DND-41 (cell line): ENCODE results near the gene TTC13.

ENCODE experiments used
- ATAC-seq: fragments of 200-7000 bp; cut with Tn5 transposase; 3 replicates; pipeline ENCODE4 v1.9.1; 2021; ENCODE audit warnings: low read depth; ENCODE audit not compliant: insufficient read depth
- DNase-seq: peaks from one replicate; pipeline ENCODE4 v3.0.0-alpha.2; 2020
- H2AFZ ChIP-seq: 2 replicates; pipeline ENCODE4 v1.6.0; 2012; ENCODE audit warnings: low read depth, low read length
- H3K27ac ChIP-seq: 2 replicates; pipeline ENCODE4 v1.5.1; 2012; ENCODE audit warnings: low read length, inconsistent platforms
- H3K27me3 ChIP-seq: fragments of 200-600 bp; sonication (generic); 2 replicates; pipeline ENCODE4 v1.6.0; 2012; ENCODE audit warnings: low read length, mild to moderate bottlenecking, inconsistent platforms; ENCODE audit not compliant: insufficient read depth, poor library complexity
- H3K36me3 ChIP-seq: 2 replicates; pipeline ENCODE4 v1.5.1; 2012; ENCODE audit warnings: low read length, inconsistent platforms; ENCODE audit not compliant: insufficient read depth
- H3K4me1 ChIP-seq: 2 replicates; pipeline ENCODE4 v1.5.1; 2012; ENCODE audit warnings: mild to moderate bottlenecking, low read length; ENCODE audit not compliant: insufficient read depth
- H3K4me2 ChIP-seq: 2 replicates; pipeline ENCODE4 v1.6.0; 2012; ENCODE audit warnings: mild to moderate bottlenecking, moderate library complexity, low read length, inconsistent platforms; ENCODE audit not compliant: insufficient read depth
- H3K4me3 ChIP-seq, 2 experiments: fragments of 200-600 bp in 1 of 2; shearing (Covaris generic) in 1 of 2; 2 replicates each; pipeline ENCODE4 v1.5.1; 2012 to 2016; ENCODE audit warnings: inconsistent platforms in 2 of 2, low read length in 2 of 2, mild to moderate bottlenecking in 2 of 2, low read depth in 1 of 2, moderate library complexity in 1 of 2
- H3K79me2 ChIP-seq: 2 replicates; pipeline ENCODE4 v1.6.0; 2012; ENCODE audit warnings: low read length, inconsistent platforms; ENCODE audit not compliant: insufficient read depth
- H3K9ac ChIP-seq: 2 replicates; pipeline ENCODE4 v1.6.0; 2012; ENCODE audit warnings: low read depth, mild to moderate bottlenecking, inconsistent platforms, low read length, moderate library complexity
- H3K9me3 ChIP-seq: 2 replicates; pipeline ENCODE4 v1.5.1; 2012; ENCODE audit warnings: low read length, moderate library complexity, mild to moderate bottlenecking, inconsistent platforms; ENCODE audit not compliant: insufficient read depth, severe bottlenecking
- H4K20me1 ChIP-seq: 2 replicates; pipeline ENCODE4 v1.6.0; 2012; ENCODE audit warnings: low read length; ENCODE audit not compliant: insufficient read depth
- CTCF ChIP-seq: IDR thresholded peaks from 2 replicates; pipeline ENCODE4 v1.5.1; 2012; ENCODE audit warnings: borderline replicate concordance, low read length, moderate library complexity, mild to moderate bottlenecking; ENCODE audit not compliant: poor library complexity, severe bottlenecking; ENCODE audit errors: extremely low read depth
- EZH2 ChIP-seq: IDR thresholded peaks from 3 replicates; pipeline ENCODE4 v1.6.1; 2012; ENCODE audit warnings: borderline replicate concordance, low read depth, mild to moderate bottlenecking, moderate library complexity, low read length, inconsistent platforms; ENCODE audit not compliant: severe bottlenecking

TTC13 gene

GRCh38 chr1:230937371-230937770 lies 41.3 kb downstream of the TTC13 start:
- no peaks in the 10 kb centered on the region for H3K9me3 ChIP-seq
- H3K79me2 ChIP-seq: no peaks in the 10 kb centered on the region
- H3K36me3 ChIP-seq: peaks cover 7% of the 10 kb centered on the region; the same call in 1 of the 2 replicates
- H3K4me1 ChIP-seq: no peaks in the 10 kb centered on the region
- no peaks in the 10 kb centered on the region for H3K27me3 ChIP-seq
- no peak for TF ChIP-seq EZH2
- no peak for TF ChIP-seq CTCF
- ATAC-seq: no peak
- H3K27ac ChIP-seq: no peak overlapping the region
- no peak overlapping the region for H3K4me3 ChIP-seq
- no peak for DNase-seq
- no peak overlapping the region for H3K9ac ChIP-seq
- H4K20me1 ChIP-seq: no peaks in the 10 kb centered on the region
- H3K4me2 ChIP-seq: no peak overlapping the region
- H2AFZ ChIP-seq: no peak overlapping the region

- Histone ChIP-seq H3K9ac (no peak overlapping the region), H3K79me2 (no peaks in the 10 kb centered on the region), H3K27ac (no peak overlapping the region), H3K9me3 (no peaks in the 10 kb centered on the region), H3K4me1 (no peaks in the 10 kb centered on the region), H3K4me2 (no peak overlapping the region), H4K20me1 (no peaks in the 10 kb centered on the region), H3K4me3 (no peak overlapping the region), H2AFZ (no peak overlapping the region), H3K36me3 (peaks cover 7% of the 10 kb centered on the region; the same call in 1 of the 2 replicates), H3K27me3 (no peaks in the 10 kb centered on the region)
- no peak for DNase-seq
- ATAC-seq: no peak
- TF ChIP-seq EZH2 (no peak), CTCF (no peak)
Measured at GRCh38 chr1:230936475-230936874, 42.2 kb downstream of the TTC13 start.

GRCh38 chr1:230935852-230936251 lies 42.8 kb downstream of the TTC13 start:
- H3K4me1 ChIP-seq: no peaks in the 10 kb centered on the region
- H3K36me3 ChIP-seq: peaks cover 13% of the 10 kb centered on the region; the same call in 1 of the 2 replicates
- H4K20me1 ChIP-seq: no peaks in the 10 kb centered on the region
- H2AFZ ChIP-seq: no peak overlapping the region
- no peaks in the 10 kb centered on the region for H3K27me3 ChIP-seq
- no peaks in the 10 kb centered on the region for H3K9me3 ChIP-seq
- no peaks in the 10 kb centered on the region for H3K79me2 ChIP-seq
- no peak overlapping the region for H3K9ac ChIP-seq
- no peak overlapping the region for H3K4me3 ChIP-seq
- TF ChIP-seq EZH2 (no peak), CTCF (no peak)
- DNase-seq (no peak), ATAC-seq (no peak)
- H3K27ac ChIP-seq: no peak overlapping the region
- H3K4me2 ChIP-seq: no peak overlapping the region

GRCh38 chr1:230930986-230931385 lies 47.7 kb downstream of the TTC13 start:
- Histone ChIP-seq H3K27me3 (no peaks in the 10 kb centered on the region), H3K4me1 (no peaks in the 10 kb centered on the region), H3K4me3 (no peak overlapping the region), H3K4me2 (no peak overlapping the region), H3K79me2 (no peaks in the 10 kb centered on the region), H2AFZ (no peak overlapping the region), H3K27ac (no peak overlapping the region), H3K9me3 (no peaks in the 10 kb centered on the region), H3K36me3 (peaks cover 22% of the 10 kb centered on the region; the same call in 1 of the 2 replicates), H4K20me1 (no peaks in the 10 kb centered on the region), H3K9ac (no peak overlapping the region)
- DNase-seq (no peak), ATAC-seq (no peak)
- TF ChIP-seq EZH2: no peak
- no peak for TF ChIP-seq CTCF
